Endothelial cell of umbilical vein (primary cell): ENCODE measurements around the gene EIF5A2.

Source experiments
- CTCF ChIP-seq, 2 donors: IDR thresholded peaks; 1 replicate in 1 of 2; 2 replicates in 1 of 2; pipeline ENCODE4 v1.5.1; 2011; ENCODE audit warnings: low read length in 2 of 2, mild to moderate bottlenecking in 2 of 2, moderate library complexity in 2 of 2, control low read depth in 1 of 2, inconsistent platforms in 1 of 2, low read depth in 1 of 2; ENCODE audit not compliant: insufficient read depth in 1 of 2; ENCODE audit errors: extremely low read depth in 1 of 2
- EZH2 ChIP-seq: IDR thresholded peaks from 2 replicates; pipeline ENCODE4 v1.6.1; 2012; ENCODE audit warnings: borderline replicate concordance, low read depth, mild to moderate bottlenecking, moderate library complexity, low read length, inconsistent platforms; ENCODE audit not compliant: severe bottlenecking
- POLR2A ChIP-seq: IDR thresholded peaks from 2 replicates; pipeline ENCODE4 v1.6.1; 2012; ENCODE audit warnings: low read depth, mild to moderate bottlenecking, control low read depth, low read length

DNA sequence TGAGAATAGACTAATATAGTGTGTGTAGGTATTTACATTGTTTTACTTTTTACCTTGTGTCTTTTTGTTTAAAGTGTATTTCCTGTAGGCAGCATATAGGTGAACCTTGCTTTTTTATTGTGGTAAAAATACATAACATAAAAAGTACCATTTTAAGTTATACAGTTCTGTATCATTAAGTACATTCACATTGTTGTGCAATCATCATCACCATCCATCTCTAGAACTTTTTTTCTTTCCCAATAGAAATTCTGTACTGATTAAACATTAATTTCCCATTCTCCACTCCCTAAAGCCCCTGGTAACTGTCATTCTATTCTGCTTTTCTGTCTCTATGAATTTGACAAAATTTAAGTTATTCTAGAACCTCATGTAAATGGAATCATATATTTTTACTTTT lies 48.2 kb upstream of the EIF5A2 start:
- TF ChIP-seq CTCF (IDR thresholded peaks at IDR 0.05; ENCODE audit: extremely low read depth in 1 of 2, insufficient read depth in 1 of 2, low read depth in 1 of 2, low read length in 2 of 2) (no peak), POLR2A (no peak), EZH2 (no peak)
